Nephron progenitor cell (in vitro differentiated cells): Measurements from ENCODE around the gene DAB2IP.
A peak's percentile ranks its signal among the peaks of the same experiment; 100 is the strongest.

Source experiments
- DNase-seq: peaks from one replicate; pipeline ENCODE4 v3.0.0; 2021
- H3K27ac Mint-ChIP-seq: 2 replicates; pipeline ENCODE4 v1.8.0; 2021; ENCODE audit warnings: mild to moderate bottlenecking, moderate library complexity, mixed read lengths
- H3K27me3 Mint-ChIP-seq: 2 replicates; pipeline ENCODE4 v1.8.0; 2021; ENCODE audit warnings: mild to moderate bottlenecking, low read depth, mixed read lengths; ENCODE audit not compliant: poor library complexity
- H3K36me3 Mint-ChIP-seq: 2 replicates; pipeline ENCODE4 v1.8.0; 2021; ENCODE audit warnings: low read depth, mixed read lengths
- H3K4me1 Mint-ChIP-seq: 2 replicates; pipeline ENCODE4 v1.8.0; 2021; ENCODE audit warnings: mixed read lengths
- H3K4me3 Mint-ChIP-seq: 2 replicates; pipeline ENCODE4 v1.8.0; 2021; ENCODE audit warnings: mild to moderate bottlenecking, moderate library complexity, mixed read lengths
- H3K9me3 Mint-ChIP-seq: 2 replicates; pipeline ENCODE4 v1.8.0; 2021; ENCODE audit warnings: mild to moderate bottlenecking, moderate library complexity, mixed read lengths
- CTCF ChIP-seq: fragments of 200-600 bp; sonication (generic); IDR thresholded peaks from 2 replicates; pipeline ENCODE4 v1.5.0; 2021; ENCODE audit warnings: antibody characterized with exemption

The DAB2IP gene

GRCh38 chr9:121721770-121722169 is 70.3 kb downstream of the DAB2IP start:
- DNase-seq, result no peak
- no peak overlapping the region for H3K4me3 Mint-ChIP-seq
- no peaks in the 10 kb centered on the region for H3K36me3 Mint-ChIP-seq
- no peak for TF ChIP-seq CTCF
- H3K27ac Mint-ChIP-seq, result no peak overlapping the region
- no peaks in the 10 kb centered on the region for H3K9me3 Mint-ChIP-seq
- H3K27me3 Mint-ChIP-seq, result no peaks in the 10 kb centered on the region
- peaks cover 79% of the 10 kb centered on the region for H3K4me1 Mint-ChIP-seq

GRCh38 chr9:121725008-121725775 is 73.8 kb downstream of the DAB2IP start:
- H3K9me3 Mint-ChIP-seq, result no peaks in the 10 kb centered on the region
- no peak overlapping the region for H3K4me3 Mint-ChIP-seq
- no peak for DNase-seq
- H3K36me3 Mint-ChIP-seq, result no peaks in the 10 kb centered on the region
- peak overlapping the region; percentile 82 for H3K27ac Mint-ChIP-seq
- peaks cover 63% of the 10 kb centered on the region for H3K4me1 Mint-ChIP-seq
- TF ChIP-seq CTCF, result no peak
- peaks cover 3% of the 10 kb centered on the region for H3K27me3 Mint-ChIP-seq

GRCh38 chr9:121727295-121728020 is 76.0 kb downstream of the DAB2IP start:
- Mint-ChIP-seq H3K27me3 (peaks cover 6% of the 10 kb centered on the region), H3K27ac (peak overlapping the region; percentile 26), H3K36me3 (no peaks in the 10 kb centered on the region), H3K4me3 (no peak overlapping the region), H3K4me1 (peaks cover 56% of the 10 kb centered on the region), H3K9me3 (no peaks in the 10 kb centered on the region)
- no peak for TF ChIP-seq CTCF
- DNase-seq, result no peak

- Mint-ChIP-seq H3K27ac (no peak overlapping the region), H3K4me1 (peaks cover 59% of the 10 kb centered on the region), H3K9me3 (no peaks in the 10 kb centered on the region), H3K4me3 (no peak overlapping the region), H3K36me3 (no peaks in the 10 kb centered on the region), H3K27me3 (peaks cover 6% of the 10 kb centered on the region)
- no peak for DNase-seq
- TF ChIP-seq CTCF, result no peak
Measured at GRCh38 chr9:121728916-121729315, 77.5 kb downstream of the DAB2IP start.

- H3K9me3 Mint-ChIP-seq, result no peaks in the 10 kb centered on the region
- H3K27me3 Mint-ChIP-seq, result peaks cover 10% of the 10 kb centered on the region
- no peaks in the 10 kb centered on the region for H3K36me3 Mint-ChIP-seq
- no peak for TF ChIP-seq CTCF
- no peak overlapping the region for H3K4me3 Mint-ChIP-seq
- peak overlapping the region; percentile 88 for H3K27ac Mint-ChIP-seq
- DNase-seq, result no peak
- H3K4me1 Mint-ChIP-seq, result peaks cover 57% of the 10 kb centered on the region
Measured at GRCh38 chr9:121729769-121730562, 78.5 kb downstream of the DAB2IP start.
